GM12874 (cell line): ENCODE results near the gene MRPL23.

ENCODE experiments used
- TF ChIP-seq, protein P1 (sequence below): IDR thresholded peaks from 2 replicates; pipeline ENCODE4 v1.5.1; 2011; ENCODE audit warnings: low read depth, mild to moderate bottlenecking, control low read depth, low read length, moderate library complexity; ENCODE audit not compliant: insufficient read depth

The MRPL23 gene

DNA sequence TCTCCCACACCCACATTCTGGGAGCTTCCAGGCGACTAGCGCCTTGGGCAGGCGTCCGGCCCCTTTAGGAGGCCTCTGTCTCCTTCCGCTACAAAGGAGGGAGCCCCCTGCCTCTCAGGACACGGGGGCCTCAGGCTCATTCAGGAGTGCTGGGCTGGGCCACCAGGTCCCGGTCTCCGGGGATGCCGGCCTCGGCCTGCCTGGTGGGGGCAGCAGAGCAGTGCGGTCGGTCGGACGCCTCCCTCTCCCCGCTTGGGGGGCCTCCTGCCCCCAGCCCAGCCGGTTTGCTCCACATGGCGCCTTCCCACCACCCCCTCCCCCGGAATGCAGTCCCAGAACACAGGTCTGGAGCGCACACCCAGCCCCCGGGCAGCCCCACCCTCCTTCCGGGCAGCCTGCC is 21.9 kb downstream of the MRPL23 start:
- TF ChIP-seq, protein P1, sequence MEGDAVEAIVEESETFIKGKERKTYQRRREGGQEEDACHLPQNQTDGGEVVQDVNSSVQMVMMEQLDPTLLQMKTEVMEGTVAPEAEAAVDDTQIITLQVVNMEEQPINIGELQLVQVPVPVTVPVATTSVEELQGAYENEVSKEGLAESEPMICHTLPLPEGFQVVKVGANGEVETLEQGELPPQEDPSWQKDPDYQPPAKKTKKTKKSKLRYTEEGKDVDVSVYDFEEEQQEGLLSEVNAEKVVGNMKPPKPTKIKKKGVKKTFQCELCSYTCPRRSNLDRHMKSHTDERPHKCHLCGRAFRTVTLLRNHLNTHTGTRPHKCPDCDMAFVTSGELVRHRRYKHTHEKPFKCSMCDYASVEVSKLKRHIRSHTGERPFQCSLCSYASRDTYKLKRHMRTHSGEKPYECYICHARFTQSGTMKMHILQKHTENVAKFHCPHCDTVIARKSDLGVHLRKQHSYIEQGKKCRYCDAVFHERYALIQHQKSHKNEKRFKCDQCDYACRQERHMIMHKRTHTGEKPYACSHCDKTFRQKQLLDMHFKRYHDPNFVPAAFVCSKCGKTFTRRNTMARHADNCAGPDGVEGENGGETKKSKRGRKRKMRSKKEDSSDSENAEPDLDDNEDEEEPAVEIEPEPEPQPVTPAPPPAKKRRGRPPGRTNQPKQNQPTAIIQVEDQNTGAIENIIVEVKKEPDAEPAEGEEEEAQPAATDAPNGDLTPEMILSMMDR, result no peak

DNA sequence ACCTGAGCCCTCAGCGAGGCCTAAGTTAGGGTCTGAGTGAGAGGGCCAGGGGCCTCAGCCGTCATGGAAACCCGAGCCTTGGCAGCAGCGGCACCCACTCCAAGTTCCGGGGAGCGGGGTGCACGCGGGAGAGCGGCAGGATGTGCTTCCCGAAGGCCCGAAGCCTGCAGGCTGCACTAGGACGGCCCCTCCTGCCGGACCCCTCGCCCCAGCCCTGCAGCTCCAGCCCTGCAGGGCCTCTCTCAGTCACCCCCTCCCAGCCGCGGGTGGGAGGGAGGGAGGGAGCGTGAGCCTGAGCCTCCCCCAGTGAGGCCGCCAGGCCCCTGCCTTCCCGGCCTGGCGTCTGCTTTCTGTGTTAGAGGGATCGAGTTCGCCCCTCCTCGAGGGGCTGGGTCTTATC is 22.6 kb downstream of the MRPL23 start:
- TF ChIP-seq, protein P1, result no peak

- TF ChIP-seq, protein P1, result no peak
Measured at GRCh38 chr11:1970956-1971355, 23.8 kb downstream of the MRPL23 start.

GRCh38 chr11:1975185-1975584 is 28.1 kb downstream of the MRPL23 start:
- TF ChIP-seq, protein P1, result no peak

DNA sequence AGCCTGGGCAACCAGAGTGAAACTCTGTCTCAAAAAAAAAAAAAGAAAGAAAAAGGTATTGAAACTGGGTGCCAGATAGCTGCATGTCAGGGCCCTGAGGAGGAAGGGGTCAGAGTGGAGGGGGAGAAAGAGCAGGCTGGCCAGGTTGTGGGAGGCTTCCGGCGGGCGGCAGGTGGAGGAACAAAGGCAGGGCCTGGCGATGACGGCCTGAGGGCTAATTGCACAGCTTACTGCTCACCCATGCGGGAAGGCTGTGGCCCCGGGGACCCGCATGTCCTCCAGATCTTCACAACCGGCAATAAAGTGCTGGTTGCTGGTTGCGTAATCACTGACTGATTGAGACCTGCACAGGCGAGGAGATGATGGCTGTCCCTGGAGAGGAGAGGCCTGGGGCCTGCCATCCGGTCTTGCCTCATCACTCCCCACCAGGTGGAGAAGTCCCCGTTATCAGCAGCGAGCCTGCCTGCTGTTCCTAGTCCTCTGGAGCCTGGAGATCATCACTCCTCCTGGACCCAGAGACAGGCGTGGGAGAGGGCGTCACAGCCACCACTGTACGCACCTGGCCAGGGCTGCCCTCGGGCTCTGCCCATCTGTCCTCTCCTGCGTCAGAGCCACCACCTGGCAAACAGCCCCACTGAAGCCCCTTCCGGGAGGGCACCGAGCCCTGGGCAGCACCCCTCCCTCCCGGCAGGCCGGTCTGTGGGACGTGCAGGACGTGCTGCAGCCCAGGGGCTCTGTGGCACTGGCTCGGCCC is 31.8 kb downstream of the MRPL23 start:
- TF ChIP-seq, protein P1, result no peak

GRCh38 chr11:1979607-1980006 is 32.5 kb downstream of the MRPL23 start:
- TF ChIP-seq, protein P1, result no peak

DNA sequence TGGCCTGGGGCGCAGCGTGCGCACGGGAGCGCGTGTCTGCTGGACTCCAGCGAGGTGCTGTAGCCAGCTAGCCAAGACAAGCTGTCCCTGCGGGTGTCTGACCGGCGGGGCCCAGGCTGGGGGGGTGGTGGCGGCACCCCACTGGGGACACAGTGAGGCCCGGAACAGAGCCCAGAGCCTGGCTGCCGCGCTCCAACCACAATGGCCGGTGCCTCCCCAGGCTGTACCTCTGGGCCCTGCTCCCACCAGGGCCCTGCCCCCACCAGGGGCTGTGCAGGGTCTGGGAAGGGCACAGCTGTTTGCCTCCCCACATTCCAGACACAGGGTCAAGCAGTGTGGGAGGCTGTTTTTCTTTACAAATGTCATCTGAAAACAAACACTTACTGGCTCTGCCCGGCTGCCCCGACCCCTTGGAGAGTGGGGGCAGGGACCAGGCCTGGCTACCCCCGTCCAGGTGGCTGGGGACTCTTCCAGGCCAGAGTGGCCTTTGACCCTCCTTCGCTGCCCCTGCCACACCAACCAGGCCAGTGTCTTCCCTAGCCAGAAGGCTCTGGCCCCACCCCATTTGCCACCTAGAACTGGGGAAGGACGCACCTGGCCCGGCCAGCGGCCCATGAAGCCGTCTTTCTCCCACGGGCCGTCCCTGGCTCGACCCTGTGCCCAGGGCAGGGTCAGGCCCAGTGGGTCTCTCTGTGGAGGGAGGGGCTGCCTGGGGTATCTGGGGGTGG is 35.9 kb downstream of the MRPL23 start:
- TF ChIP-seq, protein P1, result no peak
